ENCODE measurements around the gene FAM53A.
"Not testable (repeated sequence)": the region's sequence is repeated elsewhere in the genome, so short reads cannot be mapped to it uniquely, and the experiment has no call there.

Gene FAM53A

GRCh38 chr4:1654216-1654955 is 29.7 kb downstream of the FAM53A start:
- TF ChIP-seq ZNF274 (IDR thresholded peaks at IDR 0.05; ENCODE audit: low read depth, low read length), result no peak
- H3K4me3 ChIP-seq (ENCODE audit: low read length), result no peak overlapping the region

GRCh38 chr4:1653776-1654175 is 30.3 kb downstream of the FAM53A start:
- no peak for TF ChIP-seq ZNF274 (IDR thresholded peaks at IDR 0.05; ENCODE audit: low read depth, low read length)

GRCh38 chr4:1652088-1652487 is 32.0 kb downstream of the FAM53A start:
- H3K4me3 ChIP-seq (ENCODE audit: low read length), result no peak overlapping the region
- TF ChIP-seq ZNF274 (IDR thresholded peaks at IDR 0.05; ENCODE audit: low read depth, low read length), result no peak

More at GRCh38 chr4:1653776-1654175, 30.3 kb downstream of the FAM53A start:
- no peak overlapping the region for H3K4me3 ChIP-seq (ENCODE audit: low read length)

GRCh38 chr4:1651609-1652008 is 32.5 kb downstream of the FAM53A start:
- H3K4me3 ChIP-seq (ENCODE audit: low read length), result no peak overlapping the region
- TF ChIP-seq ZNF274 (IDR thresholded peaks at IDR 0.05; ENCODE audit: low read depth, low read length), result no peak

GRCh38 chr4:1648962-1649361 is 35.2 kb downstream of the FAM53A start:
- TF ChIP-seq ZNF274 (IDR thresholded peaks at IDR 0.05; ENCODE audit: low read depth, low read length), result no peak
- no peak overlapping the region for H3K4me3 ChIP-seq (ENCODE audit: low read length)

- no peak overlapping the region for H3K4me3 ChIP-seq (ENCODE audit: low read length)
These were observed 36.7 kb downstream of the FAM53A start for GRCh38 chr4:1647432-1647831.

GRCh38 chr4:1646690-1647089 is 37.4 kb downstream of the FAM53A start:
- H3K4me3 ChIP-seq (ENCODE audit: low read length), result no peak overlapping the region
- TF ChIP-seq ZNF274 (IDR thresholded peaks at IDR 0.05; ENCODE audit: low read depth, low read length), result no peak

More at GRCh38 chr4:1647432-1647831, 36.7 kb downstream of the FAM53A start:
- no peak for TF ChIP-seq ZNF274 (IDR thresholded peaks at IDR 0.05; ENCODE audit: low read depth, low read length)

GRCh38 chr4:1644891-1645657 is 39.0 kb downstream of the FAM53A start:
- no peak for TF ChIP-seq ZNF274 (IDR thresholded peaks at IDR 0.05; ENCODE audit: low read depth, low read length)
- no peak overlapping the region for H3K4me3 ChIP-seq (ENCODE audit: low read length)

- TF ChIP-seq ZNF274 (IDR thresholded peaks at IDR 0.05; ENCODE audit: low read depth, low read length), result no peak
- no peak overlapping the region for H3K4me3 ChIP-seq (ENCODE audit: low read length)
These were observed 40.0 kb downstream of the FAM53A start for GRCh38 chr4:1643971-1644735.

GRCh38 chr4:1642196-1642951 is 41.7 kb downstream of the FAM53A start:
- TF ChIP-seq ZNF274 (IDR thresholded peaks at IDR 0.05; ENCODE audit: low read depth, low read length), result no peak
- H3K4me3 ChIP-seq (ENCODE audit: low read length), result no peak overlapping the region

GRCh38 chr4:1641671-1642070 is 42.4 kb downstream of the FAM53A start:
- no peak overlapping the region for H3K4me3 ChIP-seq (ENCODE audit: low read length)
- no peak for TF ChIP-seq ZNF274 (IDR thresholded peaks at IDR 0.05; ENCODE audit: low read depth, low read length)

- not testable (repeated sequence) for H3K4me3 ChIP-seq (ENCODE audit: low read length)
These were observed 43.2 kb downstream of the FAM53A start for GRCh38 chr4:1640716-1641503.

- TF ChIP-seq ZNF274 (IDR thresholded peaks at IDR 0.05; ENCODE audit: low read depth, low read length), result no peak
- no peak overlapping the region for H3K4me3 ChIP-seq (ENCODE audit: low read length)
These were observed 43.9 kb downstream of the FAM53A start for GRCh38 chr4:1640190-1640589.
